Lower lobe of right lung (tissue), 2 donors: ENCODE results near the gene ZNF414. TPM values are rescaled to one million over a fixed set of nuclear protein-coding genes. Genes with fewer than 3 reads are reported as not detected.

Experiments used
- ATAC-seq, 2 donors: fragments of 200-7000 bp; cut with Tn5 transposase; one replicate each; pipeline ENCODE4 v1.9.1; 2020 to 2022; ENCODE audit warnings: mild to moderate bottlenecking in 2 of 2, moderate library complexity in 2 of 2
- DNase-seq: peaks from one replicate; pipeline ENCODE4 v3.0.0-alpha.2; 2020
- H3K27ac ChIP-seq: fragments of 200-600 bp; one replicate; pipeline ENCODE4 v1.8.0; 2022
- H3K27me3 ChIP-seq: fragments of 200-600 bp; one replicate; pipeline ENCODE4 v1.8.0; 2022; ENCODE audit warnings: low read depth
- H3K36me3 ChIP-seq: fragments of 200-600 bp; one replicate; pipeline ENCODE4 v1.8.0; 2022; ENCODE audit warnings: mild to moderate bottlenecking
- H3K4me1 ChIP-seq: fragments of 200-600 bp; one replicate; pipeline ENCODE4 v1.8.0; 2022
- H3K4me3 ChIP-seq: fragments of 200-600 bp; one replicate; pipeline ENCODE4 v1.8.0; 2022; ENCODE audit warnings: mild to moderate bottlenecking
- H3K9me3 ChIP-seq: fragments of 200-600 bp; one replicate; pipeline ENCODE4 v1.8.0; 2022
- CTCF ChIP-seq: fragments of 200-600 bp; IDR thresholded peaks from one replicate; pipeline ENCODE4 v1.8.0; 2022; ENCODE audit warnings: antibody characterized with exemption, mild to moderate bottlenecking
- intact Hi-C: fragments of 100-400 bp; cut with DNase I; formaldehyde crosslinking; loops from one replicate; pipeline ENCODE4 v1.11.0; 2022
- total RNA-seq: library from RNA; stranded (reverse); fragmentation: NEBNext Ultra II Directional; extraction: Animal tissue kit (Norgen Biotek cat#: 25700); gene quantifications from one replicate; pipeline ENCODE4 v1.2.1, GENCODE V29; 2021
- donor health status: DM: no; HTN: yes; CAD: no; lungs with severe emphysema.

ZNF414 gene
- total RNA-seq, 1 donor from 2014 or later, result 21.6 TPM

GRCh38 chr19:8552810-8553209 is 38.8 kb upstream of the ZNF414 start:
- Histone ChIP-seq H3K4me3 (no peak overlapping the region), H3K4me1 (no peaks in the 10 kb centered on the region), H3K27ac (no peak overlapping the region), H3K9me3 (no peaks in the 10 kb centered on the region), H3K36me3 (peaks cover 40% of the 10 kb centered on the region), H3K27me3 (no peaks in the 10 kb centered on the region)
- TF ChIP-seq CTCF, result no peak
- ATAC-seq, result no peak
- intact Hi-C loops, result no loop called here
- DNase-seq, result no peak

DNA sequence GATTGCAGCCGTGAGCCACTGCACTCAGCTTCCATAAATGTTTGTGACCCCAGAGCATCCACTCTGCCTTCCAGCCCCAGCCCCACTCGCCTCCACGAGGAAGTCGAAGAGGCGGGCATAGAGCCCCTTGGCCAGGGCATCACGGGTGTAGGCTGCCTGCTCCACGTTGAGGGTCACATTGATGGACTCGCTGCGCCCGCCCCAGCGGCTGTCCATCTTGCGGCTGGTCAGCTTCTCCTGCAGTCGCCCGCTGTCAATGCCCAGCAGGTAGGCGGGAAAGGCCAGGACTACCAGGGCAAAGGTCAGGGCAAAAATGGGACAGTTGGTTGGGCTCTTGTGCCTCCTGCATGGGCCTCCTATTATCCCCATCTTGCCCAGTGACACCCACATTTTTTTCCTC is 36.1 kb upstream of the ZNF414 start:
- H3K27me3 ChIP-seq, result no peaks in the 10 kb centered on the region
- TF ChIP-seq CTCF, result no peak
- ATAC-seq (no peak), DNase-seq (no peak)
- no peaks in the 10 kb centered on the region for H3K4me1 ChIP-seq
- no peak overlapping the region for H3K27ac ChIP-seq
- intact Hi-C loops, result no loop called here
- no peak overlapping the region for H3K4me3 ChIP-seq
- peaks cover 65% of the 10 kb centered on the region for H3K36me3 ChIP-seq
- H3K9me3 ChIP-seq, result no peaks in the 10 kb centered on the region

GRCh38 chr19:8545743-8546142 is 31.8 kb upstream of the ZNF414 start:
- Histone ChIP-seq H3K27ac (no peak overlapping the region), H3K27me3 (no peaks in the 10 kb centered on the region), H3K4me3 (no peak overlapping the region), H3K36me3 (peaks cover 44% of the 10 kb centered on the region), H3K4me1 (no peaks in the 10 kb centered on the region), H3K9me3 (no peaks in the 10 kb centered on the region)
- intact Hi-C loops, result no loop called here
- ATAC-seq, result no peak
- no peak for DNase-seq
- no peak for TF ChIP-seq CTCF

DNA sequence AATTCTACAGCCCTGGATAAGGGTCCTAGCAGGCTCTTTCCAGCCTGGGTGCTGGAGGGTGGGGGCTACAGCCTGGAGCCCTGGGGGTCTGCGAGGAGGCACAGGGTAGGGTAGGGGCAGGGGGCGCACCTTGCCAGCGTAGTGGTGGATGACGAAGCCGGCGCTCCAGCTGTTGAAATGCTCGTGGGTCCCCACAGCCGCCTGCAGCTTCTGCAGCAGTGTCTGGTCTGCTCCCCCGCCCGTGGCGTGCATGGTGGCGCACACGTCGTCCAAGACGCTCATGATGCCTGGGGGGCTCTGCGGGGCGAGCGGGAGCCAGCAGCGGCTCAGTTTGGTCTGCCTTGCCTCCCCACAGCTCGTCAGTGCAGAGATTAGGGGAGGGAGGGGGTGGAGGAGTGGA is 30.2 kb upstream of the ZNF414 start:
- intact Hi-C loops, result no loop called here
- Histone ChIP-seq H3K27ac (no peak overlapping the region), H3K27me3 (no peaks in the 10 kb centered on the region), H3K36me3 (peaks cover 41% of the 10 kb centered on the region), H3K9me3 (no peaks in the 10 kb centered on the region), H3K4me3 (no peak overlapping the region), H3K4me1 (no peaks in the 10 kb centered on the region)
- no peak for TF ChIP-seq CTCF
- no peak for DNase-seq
- no peak for ATAC-seq

GRCh38 chr19:8539621-8540149 is 25.7 kb upstream of the ZNF414 start:
- TF ChIP-seq CTCF, result no peak
- Histone ChIP-seq H3K4me3 (no peak overlapping the region), H3K27ac (no peak overlapping the region), H3K36me3 (peaks cover 39% of the 10 kb centered on the region), H3K9me3 (no peaks in the 10 kb centered on the region), H3K27me3 (no peaks in the 10 kb centered on the region), H3K4me1 (no peaks in the 10 kb centered on the region)
- no peak for ATAC-seq
- DNase-seq, result no peak
- intact Hi-C loops, result no loop called here

GRCh38 chr19:8537099-8537498 is 23.1 kb upstream of the ZNF414 start:
- Histone ChIP-seq H3K9me3 (no peaks in the 10 kb centered on the region), H3K27ac (no peak overlapping the region), H3K27me3 (no peaks in the 10 kb centered on the region), H3K4me3 (no peak overlapping the region), H3K36me3 (peaks cover 46% of the 10 kb centered on the region), H3K4me1 (no peaks in the 10 kb centered on the region)
- no peak for DNase-seq
- intact Hi-C loops, result no loop called here
- no peak for TF ChIP-seq CTCF
- no peak for ATAC-seq
